Smooth muscle cell (in vitro differentiated cells): ENCODE measurements around the gene DZIP1L. TPM values are rescaled to one million over a fixed set of nuclear protein-coding genes. Genes with fewer than 3 reads are reported as not detected.

Source experiments
- DNase-seq: peaks from one replicate; lab custom pipeline; 2025; ENCODE audit not compliant: unreplicated experiment; lab: John Stamatoyannopoulos, UW
- H2AFZ ChIP-seq: fragments of 200-600 bp; sonication (generic); 2 replicates; pipeline ENCODE4 v1.6.0; 2016; ENCODE audit warnings: antibody characterized with exemption, low read depth, mild to moderate bottlenecking
- H3F3A ChIP-seq: fragments of 200-600 bp; sonication (generic); 2 replicates; pipeline ENCODE4 v1.6.0; 2017; ENCODE audit warnings: antibody characterized with exemption, low read depth
- H3K27ac ChIP-seq: fragments of 200-600 bp; sonication (generic); 2 replicates; pipeline ENCODE4 v1.5.1; 2016; ENCODE audit warnings: low read depth, mild to moderate bottlenecking
- H3K27me3 ChIP-seq: fragments of 200-600 bp; sonication (generic); 2 replicates; pipeline ENCODE4 v1.6.1; 2016; ENCODE audit warnings: low read depth, mild to moderate bottlenecking
- H3K36me3 ChIP-seq: fragments of 200-600 bp; sonication (generic); 2 replicates; pipeline ENCODE4 v1.5.1; 2016; ENCODE audit warnings: low read depth
- H3K4me1 ChIP-seq: fragments of 200-600 bp; sonication (generic); 2 replicates; pipeline ENCODE4 v1.5.1; 2016; ENCODE audit warnings: low read depth
- H3K4me2 ChIP-seq: fragments of 200-600 bp; sonication (generic); 2 replicates; pipeline ENCODE4 v1.6.0; 2016; ENCODE audit warnings: mild to moderate bottlenecking
- H3K4me3 ChIP-seq: fragments of 200-600 bp; sonication (generic); 2 replicates; pipeline ENCODE4 v1.5.1; 2016; ENCODE audit warnings: mild to moderate bottlenecking
- H3K79me2 ChIP-seq: fragments of 200-600 bp; sonication (generic); 2 replicates; pipeline ENCODE4 v1.6.0; 2016; ENCODE audit warnings: low read depth, mild to moderate bottlenecking
- H3K9ac ChIP-seq: fragments of 200-600 bp; sonication (generic); 2 replicates; pipeline ENCODE4 v1.6.0; 2016; ENCODE audit warnings: low read depth
- H3K9me3 ChIP-seq: fragments of 200-600 bp; sonication (generic); replicated peaks from 2 replicates; pipeline ENCODE4 v1.5.1; 2016; ENCODE audit warnings: low read depth
- H4K20me1 ChIP-seq: fragments of 200-600 bp; sonication (generic); 2 replicates; pipeline ENCODE4 v1.6.0; 2016; ENCODE audit warnings: low read depth
- WGBS: methylation state at CpG from one replicate; pipeline ENCODE4 v1.1.7; 2016; ENCODE audit warnings: low lambda C conversion rate; 5-methylcytosine and 5-hydroxymethylcytosine counted together
- polyA plus RNA-seq: library from polyadenylated mRNA; unstranded; fragments of >200 nt; fragmentation: Nextera tagmentation; extraction: Ambion mirVana; gene quantifications from 2 replicates; pipeline ENCODE4 v1.2.1, GENCODE V29; 2016
- total RNA-seq: library from RNA; depleted of rRNA; stranded (reverse); fragments of >200 nt; gene quantifications from 2 replicates; pipeline ENCODE4 v1.2.3, GENCODE V29; 2014
- TF ChIP-seq, protein P1 (sequence below): fragments of 200-600 bp; sonication (generic); IDR thresholded peaks from 2 replicates; pipeline ENCODE4 v1.5.1; 2017; ENCODE audit warnings: borderline replicate concordance, mild to moderate bottlenecking, antibody characterized with exemption; ENCODE audit not compliant: insufficient read depth, poor library complexity, severe bottlenecking

DZIP1L gene
- total and polyA plus RNA-seq, 2 experiments from 2014 or later: 7.8 to 29.9 TPM

DNA sequence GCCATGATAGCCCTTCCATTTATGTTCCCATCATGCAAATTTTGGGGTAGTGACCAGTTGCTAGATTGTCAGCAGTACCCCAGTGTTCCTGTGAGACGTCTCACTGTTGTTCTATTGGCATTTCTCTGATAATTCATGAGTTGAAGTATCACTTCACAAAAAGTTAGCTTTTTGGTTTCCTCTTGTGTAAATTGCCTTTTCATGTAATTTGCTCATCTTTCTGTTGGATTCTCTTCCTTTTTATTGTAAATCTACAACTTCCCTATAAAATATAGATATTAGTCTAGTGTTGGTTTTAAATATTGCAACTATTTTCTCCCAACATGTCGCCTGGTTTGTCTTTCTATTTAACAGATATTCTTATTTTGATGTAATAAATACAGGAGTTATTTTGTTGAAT lies 24.3 kb upstream of the DZIP1L start:
- H3K79me2 ChIP-seq: no peaks in the 10 kb centered on the region
- 94% methylated on average over 2 of the region's 2 CpGs for WGBS
- no peaks in the 10 kb centered on the region for H3K4me1 ChIP-seq
- no peak overlapping the region for H3K4me2 ChIP-seq
- no peak for DNase-seq
- no peak overlapping the region for H3K4me3 ChIP-seq
- H3K36me3 ChIP-seq: no peaks in the 10 kb centered on the region
- TF ChIP-seq, protein P1, sequence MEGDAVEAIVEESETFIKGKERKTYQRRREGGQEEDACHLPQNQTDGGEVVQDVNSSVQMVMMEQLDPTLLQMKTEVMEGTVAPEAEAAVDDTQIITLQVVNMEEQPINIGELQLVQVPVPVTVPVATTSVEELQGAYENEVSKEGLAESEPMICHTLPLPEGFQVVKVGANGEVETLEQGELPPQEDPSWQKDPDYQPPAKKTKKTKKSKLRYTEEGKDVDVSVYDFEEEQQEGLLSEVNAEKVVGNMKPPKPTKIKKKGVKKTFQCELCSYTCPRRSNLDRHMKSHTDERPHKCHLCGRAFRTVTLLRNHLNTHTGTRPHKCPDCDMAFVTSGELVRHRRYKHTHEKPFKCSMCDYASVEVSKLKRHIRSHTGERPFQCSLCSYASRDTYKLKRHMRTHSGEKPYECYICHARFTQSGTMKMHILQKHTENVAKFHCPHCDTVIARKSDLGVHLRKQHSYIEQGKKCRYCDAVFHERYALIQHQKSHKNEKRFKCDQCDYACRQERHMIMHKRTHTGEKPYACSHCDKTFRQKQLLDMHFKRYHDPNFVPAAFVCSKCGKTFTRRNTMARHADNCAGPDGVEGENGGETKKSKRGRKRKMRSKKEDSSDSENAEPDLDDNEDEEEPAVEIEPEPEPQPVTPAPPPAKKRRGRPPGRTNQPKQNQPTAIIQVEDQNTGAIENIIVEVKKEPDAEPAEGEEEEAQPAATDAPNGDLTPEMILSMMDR: no peak
- H3K27me3 ChIP-seq: no peaks in the 10 kb centered on the region
- no peak overlapping the region for H3K27ac ChIP-seq
- H3K9me3 ChIP-seq: no peaks in the 10 kb centered on the region
- no peak overlapping the region for H2AFZ ChIP-seq
- no peaks in the 10 kb centered on the region for H3F3A ChIP-seq
- no peak overlapping the region for H3K9ac ChIP-seq
- no peaks in the 10 kb centered on the region for H4K20me1 ChIP-seq

DNA sequence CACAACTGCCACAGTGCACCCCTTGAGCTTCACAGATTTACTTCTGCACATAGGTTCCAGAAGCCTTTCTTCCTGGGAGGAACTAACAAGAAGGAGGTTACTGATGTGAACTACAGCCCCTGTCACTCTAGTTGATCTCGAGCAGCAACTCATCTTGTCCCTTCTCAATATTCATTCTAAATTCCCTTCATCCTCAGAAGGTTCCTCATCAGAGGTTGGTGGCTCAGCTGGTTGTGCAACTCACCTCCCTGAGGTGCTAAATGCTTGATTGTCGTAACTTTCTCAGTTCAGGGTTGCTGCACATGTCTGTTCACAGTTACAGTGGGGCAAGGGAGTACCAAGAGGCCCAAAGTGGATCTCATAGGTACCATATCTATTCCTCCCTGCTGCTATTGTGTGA lies 22.5 kb upstream of the DZIP1L start:
- no peaks in the 10 kb centered on the region for H3K36me3 ChIP-seq
- no peaks in the 10 kb centered on the region for H3K79me2 ChIP-seq
- no peak overlapping the region for H2AFZ ChIP-seq
- H3F3A ChIP-seq: no peaks in the 10 kb centered on the region
- H3K27me3 ChIP-seq: no peaks in the 10 kb centered on the region
- no peaks in the 10 kb centered on the region for H3K9me3 ChIP-seq
- H3K27ac ChIP-seq: no peak overlapping the region
- no peaks in the 10 kb centered on the region for H4K20me1 ChIP-seq
- no peak for DNase-seq
- H3K9ac ChIP-seq: no peak overlapping the region
- TF ChIP-seq, protein P1: no peak
- H3K4me2 ChIP-seq: no peak overlapping the region
- no peaks in the 10 kb centered on the region for H3K4me1 ChIP-seq
- no peak overlapping the region for H3K4me3 ChIP-seq
- WGBS: 90% methylated on average over 2 of the region's 2 CpGs

DNA sequence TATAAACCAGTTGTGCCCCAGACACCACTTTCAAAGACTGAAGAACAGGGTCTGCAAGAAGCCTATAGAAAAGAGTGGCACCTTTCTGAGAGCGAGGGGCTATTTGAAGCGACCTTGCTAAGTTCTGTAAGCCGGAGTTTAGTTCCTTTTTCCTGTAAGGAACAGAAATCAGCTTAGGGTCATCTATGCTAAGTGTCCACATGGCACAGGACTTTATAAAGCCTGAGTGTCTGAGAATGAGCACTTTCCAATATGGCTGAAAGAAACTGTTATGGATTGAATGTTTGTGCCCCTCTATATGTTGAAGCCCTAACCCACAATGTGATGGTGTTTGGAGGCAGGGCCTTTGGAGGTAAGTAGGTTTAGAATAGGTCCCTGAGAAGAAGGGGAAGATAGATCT lies 20.8 kb upstream of the DZIP1L start:
- Histone ChIP-seq H3K36me3 (no peaks in the 10 kb centered on the region), H2AFZ (no peak overlapping the region), H3K27me3 (no peaks in the 10 kb centered on the region), H3K4me3 (no peak overlapping the region), H4K20me1 (no peaks in the 10 kb centered on the region), H3K4me2 (no peak overlapping the region), H3F3A (no peaks in the 10 kb centered on the region), H3K4me1 (no peaks in the 10 kb centered on the region), H3K9me3 (no peaks in the 10 kb centered on the region), H3K27ac (no peak overlapping the region), H3K9ac (no peak overlapping the region), H3K79me2 (no peaks in the 10 kb centered on the region)
- TF ChIP-seq, protein P1: no peak
- no peak for DNase-seq
- WGBS: 91% methylated on average over 3 of the region's 3 CpGs

DNA sequence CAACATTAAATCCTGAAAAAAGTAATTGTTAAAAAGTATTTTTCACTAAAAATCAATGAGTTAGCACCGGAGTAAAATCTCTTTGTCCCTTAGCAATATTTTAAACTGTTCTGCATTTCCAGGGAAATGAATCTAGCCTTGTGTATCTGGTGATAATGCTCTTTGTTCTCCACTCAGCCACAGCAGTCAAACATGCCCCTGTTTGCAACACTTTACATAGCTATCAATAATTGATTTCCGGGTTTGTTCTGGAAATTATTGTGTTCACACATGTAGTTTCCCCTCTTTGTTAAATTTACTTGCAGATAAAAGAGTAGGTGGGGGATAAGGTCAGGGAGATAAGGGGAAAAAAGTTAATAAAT lies 20.4 kb upstream of the DZIP1L start:
- H3F3A ChIP-seq: no peaks in the 10 kb centered on the region
- H3K4me3 ChIP-seq: no peak overlapping the region
- TF ChIP-seq, protein P1: no peak
- no peaks in the 10 kb centered on the region for H3K79me2 ChIP-seq
- H3K9ac ChIP-seq: no peak overlapping the region
- no peaks in the 10 kb centered on the region for H3K36me3 ChIP-seq
- H3K4me2 ChIP-seq: no peak overlapping the region
- H4K20me1 ChIP-seq: no peaks in the 10 kb centered on the region
- H3K27me3 ChIP-seq: no peaks in the 10 kb centered on the region
- no peaks in the 10 kb centered on the region for H3K4me1 ChIP-seq
- H3K9me3 ChIP-seq: no peaks in the 10 kb centered on the region
- no peak overlapping the region for H3K27ac ChIP-seq
- DNase-seq: no peak
- no peak overlapping the region for H2AFZ ChIP-seq
- 81% methylated on average over 2 of the region's 2 CpGs for WGBS
